NCI-H2029 treated with DMSO at 0.1 percent for 48 hours (cell line): Measurements from ENCODE around the gene FBXO39.
"Not testable (repeated sequence)": the region's sequence is repeated elsewhere in the genome, so short reads cannot be mapped to it uniquely, and the experiment has no call there.

Experiments
- DNase-seq: peaks from one replicate; lab custom pipeline; 2025; lab: John Stamatoyannopoulos, UW

Gene FBXO39

GRCh38 chr17:6775871-6776405, at the start of gene FBXO39:
Gene FBXO39 (plus strand): TSS chr17:6776215. CDS start chr17:6779869, 3,654 bp downstream.
- DNase-seq: no peak

- no peak for DNase-seq
These were observed 46.5 kb upstream of the FBXO39 start for GRCh38 chr17:6729531-6729930.

- DNase-seq: not testable (repeated sequence)
These were observed 29.4 kb upstream of the FBXO39 start for GRCh38 chr17:6746665-6747064.

GRCh38 chr17:6748617-6749016, 27.4 kb upstream of the FBXO39 start:
- DNase-seq: no peak

- DNase-seq: no peak
These were observed 26.5 kb upstream of the FBXO39 start for GRCh38 chr17:6749519-6749918.

- no peak for DNase-seq
These were observed 23.7 kb upstream of the FBXO39 start for GRCh38 chr17:6752068-6752909.

- DNase-seq: no peak
These were observed 23.0 kb upstream of the FBXO39 start for GRCh38 chr17:6753006-6753445.

GRCh38 chr17:6753546-6753945, 22.5 kb upstream of the FBXO39 start:
- DNase-seq: no peak

GRCh38 chr17:6755281-6755680, 20.7 kb upstream of the FBXO39 start:
- no peak for DNase-seq

GRCh38 chr17:6755731-6756184, 20.3 kb upstream of the FBXO39 start, which contains the start of gene XAF1:
Gene XAF1 (plus strand): TSS chr17:6756046. CDS start chr17:6756079, 33 bp downstream.
- no peak for DNase-seq

GRCh38 chr17:6756425-6757031, 19.5 kb upstream of the FBXO39 start:
- DNase-seq: no peak

GRCh38 chr17:6757747-6758146, 18.3 kb upstream of the FBXO39 start:
- DNase-seq: no peak

GRCh38 chr17:6761779-6762178, 14.2 kb upstream of the FBXO39 start:
- DNase-seq: no peak

GRCh38 chr17:6768447-6768846, 7.6 kb upstream of the FBXO39 start:
- no peak for DNase-seq

- no peak for DNase-seq
These were observed 4.0 kb upstream of the FBXO39 start for GRCh38 chr17:6772016-6772415.

GRCh38 chr17:6774906-6775305, 1.1 kb upstream of the FBXO39 start:
- not testable (repeated sequence) for DNase-seq

- no peak for DNase-seq
These were observed 3.4 kb downstream of the FBXO39 start for GRCh38 chr17:6779411-6779810.

- no peak for DNase-seq
These were observed 4.0 kb downstream of the FBXO39 start for GRCh38 chr17:6780001-6780400.

GRCh38 chr17:6780886-6781285, 4.9 kb downstream of the FBXO39 start:
- no peak for DNase-seq

GRCh38 chr17:6782244-6782643, 6.2 kb downstream of the FBXO39 start:
- DNase-seq: no peak

- DNase-seq: no peak
These were observed 10.6 kb downstream of the FBXO39 start for GRCh38 chr17:6786618-6787017.

GRCh38 chr17:6787081-6787693, 11.2 kb downstream of the FBXO39 start:
- DNase-seq: no peak

- no peak for DNase-seq
These were observed 13.1 kb downstream of the FBXO39 start for GRCh38 chr17:6789146-6789545.
